GM19372 (cell line): ENCODE measurements around the gene SPCS1.
"Not testable (repeated sequence)": the region's sequence is repeated elsewhere in the genome, so short reads cannot be mapped to it uniquely, and the experiment has no call there.

Source experiments
- ATAC-seq: cut with Tn5 transposase; IDR thresholded peaks from one replicate; pipeline ENCODE4 v1.9.1; 2021; ENCODE audit warnings: mild to moderate bottlenecking, low read depth, moderate library complexity; ENCODE audit not compliant: unreplicated experiment

The SPCS1 gene

DNA sequence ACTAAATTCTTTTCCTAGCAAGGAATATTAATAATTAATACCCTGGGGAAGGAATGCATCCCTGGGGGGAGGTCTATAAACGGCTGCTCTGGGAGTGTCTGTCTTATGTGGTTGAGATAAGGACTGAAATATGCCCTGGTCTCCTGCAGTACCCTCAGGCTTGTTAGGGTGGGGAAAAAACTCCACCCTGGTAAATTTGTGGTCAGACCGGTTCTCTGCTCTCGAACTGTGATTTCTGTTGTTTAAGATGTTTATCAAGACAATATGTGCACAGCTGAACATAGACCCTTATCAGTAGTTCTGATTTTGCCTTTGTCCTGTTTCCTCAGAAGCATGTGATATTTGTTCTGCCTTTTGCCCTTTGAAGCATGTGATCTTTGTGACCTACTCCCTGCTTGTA is 22.8 kb downstream of the SPCS1 start:
- ATAC-seq: not testable (repeated sequence)

DNA sequence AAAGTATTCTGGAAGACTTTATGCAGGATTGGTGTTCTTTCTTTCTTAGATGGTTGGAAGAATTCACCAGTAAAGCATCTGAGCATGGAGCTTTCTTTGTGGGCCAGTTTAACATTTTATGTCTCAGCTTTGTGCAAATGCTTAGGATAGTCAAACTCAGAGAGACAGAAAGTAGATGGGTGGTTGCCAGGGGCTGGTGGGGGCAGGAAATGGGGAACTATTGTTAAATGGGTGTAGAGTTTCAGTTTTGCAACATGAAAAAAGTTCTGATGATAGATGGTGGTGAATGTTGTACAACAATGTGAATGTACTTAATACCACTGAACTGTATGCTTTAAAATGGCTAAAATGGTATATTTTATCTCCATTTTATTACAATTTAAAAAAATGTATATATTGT is 24.8 kb downstream of the SPCS1 start:
- ATAC-seq: no peak

DNA sequence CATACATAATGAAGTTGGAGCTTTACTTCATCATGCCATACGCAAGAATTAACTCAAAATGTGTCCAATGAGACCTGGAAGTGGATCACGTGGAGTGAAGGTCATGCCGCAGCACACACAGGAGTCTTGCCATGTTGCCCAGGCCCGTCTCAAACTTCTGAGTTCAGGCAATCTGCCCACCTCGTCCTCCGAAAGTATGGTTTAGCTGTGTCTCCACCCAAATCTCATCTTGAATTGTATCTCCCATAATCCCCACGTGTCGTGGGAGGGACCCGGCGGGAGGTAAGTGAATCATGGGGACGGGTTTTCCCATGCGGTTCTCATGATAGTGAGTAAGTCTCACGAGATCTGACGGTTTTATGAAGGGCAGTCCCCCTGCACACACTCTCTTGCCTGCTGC is 25.7 kb downstream of the SPCS1 start:
- ATAC-seq: no peak

DNA sequence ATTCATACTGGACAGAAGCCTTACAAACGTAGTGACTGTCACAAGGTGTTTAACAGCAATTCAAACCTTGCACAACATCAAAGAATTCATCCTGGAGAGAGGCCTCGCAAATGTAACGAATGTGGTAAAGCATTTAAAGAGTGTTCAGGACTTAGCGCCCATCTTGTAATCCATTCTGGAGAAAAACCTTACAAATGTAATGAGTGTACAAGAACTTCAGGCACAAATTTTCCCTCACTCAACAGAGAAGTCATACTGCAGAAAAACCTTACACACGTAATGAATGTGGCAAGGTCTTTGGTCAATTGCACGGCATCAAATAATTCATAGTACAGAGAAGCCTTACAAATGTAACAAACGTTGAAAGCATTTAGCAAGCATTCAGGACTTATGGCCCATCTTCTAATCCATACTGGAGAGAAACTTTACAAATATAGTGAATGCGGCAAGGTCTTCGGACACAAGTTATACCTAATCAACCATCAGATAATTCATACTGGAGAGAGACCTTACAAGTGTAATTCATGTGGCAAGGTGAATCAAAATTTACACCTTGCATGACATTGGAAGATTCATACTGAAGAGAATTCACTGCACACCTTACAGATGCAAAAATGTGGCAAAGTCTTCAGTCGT is 27.5 kb downstream of the SPCS1 start:
- no peak for ATAC-seq

DNA sequence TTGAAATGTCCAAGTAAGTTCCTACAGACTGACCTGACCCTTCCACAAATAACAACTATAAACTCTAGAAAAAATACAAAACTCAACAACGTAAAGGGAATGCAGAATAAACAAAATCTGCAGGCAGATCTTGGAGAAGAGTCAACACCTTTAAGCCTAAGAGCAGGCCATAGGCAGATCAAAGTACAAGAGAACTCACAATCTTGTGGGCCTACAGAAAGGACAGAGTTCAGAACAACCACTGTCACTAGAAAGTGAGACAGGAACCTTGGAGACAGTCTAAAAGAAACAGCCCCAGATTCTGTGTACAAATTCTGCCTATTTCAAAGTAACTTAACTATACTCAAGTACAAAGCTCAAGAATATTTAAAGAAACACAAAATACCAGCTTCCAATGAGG is 33.8 kb downstream of the SPCS1 start:
- ATAC-seq: no peak

DNA sequence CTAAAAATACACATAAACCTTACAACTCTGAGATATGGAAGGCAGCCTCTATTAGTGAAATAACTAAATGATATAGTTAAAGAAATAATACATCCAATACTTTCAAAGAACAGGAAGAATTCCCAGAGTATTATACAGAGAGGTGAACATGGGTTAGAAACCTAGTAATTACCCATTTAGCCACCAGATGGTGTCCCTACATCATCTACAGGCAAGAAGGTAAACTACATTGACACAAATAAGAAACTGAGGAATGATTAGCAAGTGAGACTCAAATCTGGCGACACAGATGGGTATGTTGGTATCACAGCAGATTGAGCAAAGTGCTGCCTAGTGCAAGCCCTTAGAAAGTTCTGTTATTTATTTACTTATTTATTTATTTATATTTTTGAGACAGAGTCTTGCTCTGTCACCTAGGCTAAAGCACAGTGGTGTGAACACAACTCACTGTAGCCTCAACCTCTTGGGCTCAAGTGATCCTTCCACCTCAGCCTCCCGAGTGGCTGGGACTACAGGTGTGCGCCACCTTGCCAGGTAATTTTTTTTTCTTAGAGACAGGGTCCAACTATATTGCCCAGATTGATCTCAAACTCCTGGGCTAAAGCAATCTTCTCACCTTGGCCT is 36.6 kb downstream of the SPCS1 start:
- no peak for ATAC-seq

DNA sequence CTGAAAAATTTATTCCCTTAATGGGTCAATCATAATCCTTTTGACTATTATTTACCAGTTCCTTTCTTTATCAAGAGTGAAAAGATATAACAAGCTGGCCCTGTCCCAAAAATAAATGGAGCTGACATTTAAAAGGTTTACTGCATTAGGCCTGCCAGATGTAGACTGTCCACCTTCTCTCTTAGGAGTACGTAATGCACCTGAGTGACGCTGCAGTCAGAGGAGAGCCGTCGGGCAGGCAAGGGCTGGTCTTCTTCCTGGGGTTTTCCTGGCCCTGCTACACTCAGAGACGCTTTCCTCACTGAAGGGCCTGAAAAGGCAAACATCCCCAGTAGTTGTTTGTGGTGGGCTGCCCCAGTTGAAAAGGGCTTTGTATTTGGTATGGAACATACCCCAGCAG is 37.2 kb downstream of the SPCS1 start:
- no peak for ATAC-seq

DNA sequence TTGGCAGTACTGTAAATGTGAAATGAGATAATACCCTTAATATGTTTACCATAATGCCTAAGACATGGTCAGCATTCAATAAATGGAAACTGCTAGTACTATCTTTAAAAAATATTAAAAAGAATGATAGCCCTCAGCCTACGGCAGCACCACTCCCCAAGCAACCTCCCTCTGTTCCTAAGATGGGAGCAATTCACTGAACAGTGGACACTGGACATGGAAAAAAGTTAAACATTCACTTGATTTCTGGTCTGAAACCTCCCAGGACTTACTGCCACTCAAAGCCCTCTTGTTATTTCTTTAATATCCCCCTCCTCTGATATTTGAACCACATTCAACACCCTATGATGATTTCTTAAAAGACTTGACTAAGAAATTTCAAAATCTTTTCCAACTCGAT is 37.8 kb downstream of the SPCS1 start:
- no peak for ATAC-seq

DNA sequence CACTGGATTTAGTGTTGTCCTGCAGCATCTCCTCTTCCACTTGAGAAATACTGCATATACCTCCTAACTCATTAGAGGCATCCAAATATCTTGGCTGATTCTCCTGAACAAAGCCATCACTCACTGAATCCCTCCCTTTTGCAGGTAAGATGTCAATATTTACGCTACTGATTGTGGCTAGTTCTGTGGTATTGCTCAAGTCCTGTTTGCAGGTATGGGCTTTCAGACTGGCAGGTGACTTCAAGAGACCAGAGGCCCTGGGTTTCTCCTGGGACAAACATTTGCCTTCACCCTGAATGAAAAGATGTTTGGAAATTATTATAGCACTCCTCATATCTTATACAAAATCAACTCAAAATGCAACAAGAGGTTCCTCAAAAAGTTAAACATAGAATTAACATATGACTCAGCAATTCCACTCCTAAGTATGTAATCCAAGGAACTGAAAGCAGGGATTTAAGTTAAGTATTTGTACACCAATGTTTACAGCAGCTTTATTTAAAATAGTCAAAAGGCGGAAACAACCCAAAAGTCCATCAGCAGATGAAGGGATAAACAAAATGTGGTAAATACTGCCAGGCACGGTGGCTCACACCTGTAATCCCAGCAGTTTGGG is 46.2 kb downstream of the SPCS1 start:
- no peak for ATAC-seq

DNA sequence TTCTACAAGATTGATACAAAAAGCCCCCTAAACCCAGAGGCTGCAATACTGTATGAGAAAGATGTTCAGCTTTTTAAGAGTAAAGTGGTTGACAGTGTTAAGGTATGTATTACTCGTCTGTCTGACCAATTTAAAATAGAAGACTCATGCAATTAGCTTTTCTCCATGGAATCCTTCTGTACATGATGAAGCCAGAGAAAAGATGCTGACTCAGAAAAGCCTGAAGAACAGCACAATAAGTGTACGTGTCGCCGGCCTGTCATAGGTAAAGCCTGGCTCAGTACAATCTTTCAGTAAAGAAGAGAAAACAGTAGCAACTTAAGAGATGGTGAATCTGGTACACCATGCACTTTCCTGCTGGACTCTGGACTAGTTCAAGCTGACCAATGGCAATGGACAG is 48.5 kb downstream of the SPCS1 start:
- no peak for ATAC-seq

DNA sequence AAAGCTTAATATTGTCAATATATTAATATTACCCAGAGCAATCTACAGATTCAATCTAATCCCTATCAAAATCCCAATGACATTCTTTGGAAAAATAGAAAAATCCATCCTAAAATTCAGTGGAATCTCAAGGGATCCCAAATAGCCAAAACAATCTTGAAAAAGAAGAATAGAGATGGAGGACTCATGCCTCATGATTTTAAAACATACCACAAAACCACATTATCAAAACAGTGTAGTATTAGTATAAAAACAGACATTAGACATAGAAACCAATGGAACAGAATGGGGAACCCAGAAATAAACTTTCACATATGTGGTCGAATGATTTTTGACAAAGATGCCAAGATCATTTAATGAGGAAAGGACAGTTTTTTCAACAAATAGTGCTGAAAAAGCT is 50.2 kb downstream of the SPCS1 start:
- ATAC-seq: no peak
